Liver (tissue), 9 donors: Measurements from ENCODE around the gene MYF5. TPM values are rescaled to one million over a fixed set of nuclear protein-coding genes. Genes with fewer than 3 reads are reported as not detected.

Experiments used
- DNase-seq: peaks from one replicate; pipeline ENCODE4 v3.0.0-alpha.2; 2017; ENCODE audit warnings: low spot score
- H3K27ac ChIP-seq, 2 donors: one replicate each; pipeline ENCODE4 v1.7.0; 2013; ENCODE audit warnings: inconsistent platforms in 2 of 2, low read length in 2 of 2, control low read depth in 1 of 2, low read depth in 1 of 2, mild to moderate bottlenecking in 1 of 2
- H3K27me3 ChIP-seq, 4 donors: one replicate each; pipeline versions ENCODE4 v1.6.1 to v1.7.0; 2013; ENCODE audit warnings: low read length in 3 of 4, inconsistent platforms in 1 of 4, mild to moderate bottlenecking in 1 of 4, moderate library complexity in 1 of 4; ENCODE audit not compliant: control insufficient read depth in 4 of 4, insufficient read depth in 4 of 4
- H3K36me3 ChIP-seq, 4 donors: one replicate each; pipeline versions ENCODE4 v1.6.1 to v1.7.0; 2013; ENCODE audit warnings: low read length in 3 of 4, mild to moderate bottlenecking in 3 of 4, low read depth in 1 of 4, moderate library complexity in 1 of 4; ENCODE audit not compliant: control insufficient read depth in 4 of 4, insufficient read depth in 3 of 4
- H3K4me1 ChIP-seq, 4 donors: one replicate each; pipeline versions ENCODE4 v1.6.1 to v1.7.0; 2013; ENCODE audit warnings: low read length in 3 of 4, mild to moderate bottlenecking in 3 of 4, moderate library complexity in 1 of 4; ENCODE audit not compliant: control insufficient read depth in 4 of 4, insufficient read depth in 4 of 4
- H3K4me3 ChIP-seq, 3 donors: one replicate each; pipeline versions ENCODE4 v1.6.1 to v1.7.0; 2013; ENCODE audit warnings: low read length in 3 of 3, control low read depth in 1 of 3, low read depth in 1 of 3, mild to moderate bottlenecking in 1 of 3
- H3K9ac ChIP-seq, 2 donors: one replicate each; pipeline ENCODE4 v1.7.0; 2013; ENCODE audit warnings: low read length in 2 of 2, mild to moderate bottlenecking in 2 of 2, moderate library complexity in 2 of 2, control low read depth in 1 of 2, low read depth in 1 of 2
- H3K9me3 ChIP-seq, 4 donors: one replicate each; pipeline versions ENCODE4 v1.6.1 to v1.7.0; 2013; ENCODE audit warnings: low read length in 3 of 4; ENCODE audit not compliant: control insufficient read depth in 4 of 4
- ATF3 ChIP-seq: IDR thresholded peaks from 2 replicates; pipeline ENCODE4 v1.6.1; 2016; ENCODE audit warnings: antibody characterized with exemption
- CTCF ChIP-seq: fragments of 150-350 bp; IDR thresholded peaks from 2 replicates; pipeline ENCODE4 v1.5.1; 2017; ENCODE audit warnings: improper control_type of control experiment, low read depth, low read length; ENCODE audit not compliant: missing input control
- EGR1 ChIP-seq, 2 donors: IDR thresholded peaks; 2 replicates each; pipeline ENCODE4 v1.6.1; 2016 to 2018; ENCODE audit warnings: antibody characterized with exemption in 2 of 2, low read depth in 2 of 2
- FOXA1 ChIP-seq: IDR thresholded peaks from 2 replicates; pipeline ENCODE4 v1.6.1; 2016; ENCODE audit warnings: antibody characterized with exemption
- FOXA2 ChIP-seq: IDR thresholded peaks from 2 replicates; pipeline ENCODE4 v1.6.1; 2016; ENCODE audit warnings: antibody characterized with exemption
- GABPA ChIP-seq, 2 donors: IDR thresholded peaks in 1 of 2; conservative IDR thresholded peaks in 1 of 2; 2 replicates each; pipeline ENCODE4 v1.6.1; 2016; ENCODE audit warnings: antibody characterized with exemption in 2 of 2, mild to moderate bottlenecking in 1 of 2, moderate library complexity in 1 of 2
- HNF4A ChIP-seq, 2 donors: conservative IDR thresholded peaks; 2 replicates each; pipeline ENCODE4 v1.6.1; 2016; ENCODE audit warnings: antibody characterized with exemption in 2 of 2, mild to moderate bottlenecking in 2 of 2
- HNF4G ChIP-seq: IDR thresholded peaks from 2 replicates; pipeline ENCODE4 v1.6.1; 2016; ENCODE audit warnings: antibody characterized with exemption
- JUND ChIP-seq, 2 donors: IDR thresholded peaks; 2 replicates each; pipeline ENCODE4 v1.6.1; 2016; ENCODE audit warnings: antibody characterized with exemption in 2 of 2
- NR2F2 ChIP-seq: IDR thresholded peaks from 2 replicates; pipeline ENCODE4 v1.6.1; 2016; ENCODE audit warnings: antibody characterized with exemption
- RAD21 ChIP-seq, 2 donors: IDR thresholded peaks; 2 replicates each; pipeline ENCODE4 v1.6.1; 2016; ENCODE audit warnings: antibody characterized with exemption in 2 of 2, mild to moderate bottlenecking in 2 of 2
- REST ChIP-seq: IDR thresholded peaks from 2 replicates; pipeline ENCODE4 v1.6.1; 2016; ENCODE audit warnings: antibody characterized with exemption, mild to moderate bottlenecking
- RXRA ChIP-seq, 2 donors: IDR thresholded peaks; 2 replicates each; pipeline ENCODE4 v1.6.1; 2017 to 2018; ENCODE audit warnings: antibody characterized with exemption in 2 of 2, mild to moderate bottlenecking in 1 of 2
- SP1 ChIP-seq: IDR thresholded peaks from 2 replicates; pipeline ENCODE4 v1.6.1; 2018; ENCODE audit warnings: antibody characterized with exemption, mild to moderate bottlenecking
- TAF1 ChIP-seq: conservative IDR thresholded peaks from 2 replicates; pipeline ENCODE4 v1.6.1; 2016; ENCODE audit warnings: antibody characterized with exemption, mild to moderate bottlenecking
- YY1 ChIP-seq: IDR thresholded peaks from 2 replicates; pipeline ENCODE4 v1.6.1; 2016; ENCODE audit warnings: antibody characterized with exemption, mild to moderate bottlenecking
- ZBTB33 ChIP-seq: IDR thresholded peaks from 2 replicates; pipeline ENCODE4 v1.6.1; 2016; ENCODE audit warnings: antibody characterized with exemption
- WGBS: extraction: QIAGEN DNeasy Blood & Tissue Kit; methylation state at CpG from one replicate; pipeline ENCODE4 v1.1.7; 2013; 5-methylcytosine and 5-hydroxymethylcytosine counted together
- polyA plus RNA-seq, 2 donors: library from polyadenylated mRNA; stranded (reverse) in 1 of 2; unstranded in 1 of 2; fragments of 200-250 nt in 1 of 2; fragments of >200 nt in 1 of 2; fragmentation: Nextera tagmentation in 1 of 2; extraction: Ambion mirVana in 1 of 2; gene quantifications; one replicate each; pipeline versions ENCODE4 v1.2.1 to v1.2.3, GENCODE V29; 2013 to 2015
- total RNA-seq, 2 donors: library from RNA; depleted of rRNA; stranded (reverse); fragments of >200 nt; gene quantifications; one replicate each; pipeline ENCODE4 v1.2.3, GENCODE V29; 2014
- TF ChIP-seq, protein P1 (sequence below): IDR thresholded peaks from 2 replicates; pipeline ENCODE4 v1.6.1; 2016; ENCODE audit warnings: antibody characterized with exemption
- donor health status: healthy.
- donor health status: healthy.
- donor health status: healthy.
- donor health status: healthy.
- donor health status: healthy.

The MYF5 gene
- total and polyA plus RNA-seq, 4 donors, result not detected

GRCh38 chr12:80704420-80704819 is 12.3 kb upstream of the MYF5 start:
- peaks cover 2 to 15% (median 6%) of the 10 kb centered on the region in 4 donors for H3K4me1 ChIP-seq
- no peaks in the 10 kb centered on the region for H3K36me3 ChIP-seq
- no peaks in the 10 kb centered on the region for H3K27me3 ChIP-seq
- WGBS, result 63% methylated on average over 2 of the region's 2 CpGs
- DNase-seq, result no peak
- peak overlapping the region; percentile 8 to 20 for H3K27ac ChIP-seq
- no peak overlapping the region for H3K4me3 ChIP-seq
- no peak overlapping the region for H3K9ac ChIP-seq
- no peaks in the 10 kb centered on the region for H3K9me3 ChIP-seq
- TF ChIP-seq NR2F2 (no peak), GABPA (IDR thresholded peaks at IDR 0.05 in 1 of 2, conservative IDR thresholded peaks at IDR 0.05 in 1 of 2) (no peak), ATF3 (no peak), EGR1 (IDR thresholded peaks at IDR 0.05; ENCODE audit: low read depth in 2 of 2) (peak in 1 of 2 donors; percentile 33), FOXA1 (no peak), JUND (IDR thresholded peaks at IDR 0.05) (no peak), REST (peak; percentile 47), RXRA (IDR thresholded peaks at IDR 0.05) (peak; percentile 33 to 60), HNF4G (no peak), HNF4A (conservative IDR thresholded peaks at IDR 0.05) (peak; percentile 70 to 71), CTCF (no peak), TAF1 (no peak), FOXA2 (no peak), SP1 (peak; percentile 47), RAD21 (IDR thresholded peaks at IDR 0.05) (peak; percentile 12 to 19), YY1 (peak; percentile 44), ZBTB33 (no peak)
- TF ChIP-seq, protein P1, sequence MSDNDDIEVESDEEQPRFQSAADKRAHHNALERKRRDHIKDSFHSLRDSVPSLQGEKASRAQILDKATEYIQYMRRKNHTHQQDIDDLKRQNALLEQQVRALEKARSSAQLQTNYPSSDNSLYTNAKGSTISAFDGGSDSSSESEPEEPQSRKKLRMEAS, result no peak
